CD14-positive monocyte (primary cell): ENCODE results near the gene SLC6A2. TPM values are rescaled to one million over a fixed set of nuclear protein-coding genes. Genes with fewer than 3 reads are reported as not detected.

Experiments used
- DNase-seq, 3 donors: peaks; one replicate each; pipeline ENCODE4 v3.0.0-alpha.2; 2011 to 2022
- H2AFZ ChIP-seq: 2 replicates; pipeline ENCODE4 v1.6.0; 2012; ENCODE audit warnings: mild to moderate bottlenecking, low read depth, low read length, inconsistent platforms; ENCODE audit not compliant: insufficient read depth, poor library complexity, severe bottlenecking
- H3K27ac ChIP-seq, 2 donors: 1 replicate in 1 of 2; 2 replicates in 1 of 2; pipeline ENCODE4 v1.5.1; 2012 to 2013; ENCODE audit warnings: low read length in 2 of 2, control low read depth in 1 of 2, inconsistent platforms in 1 of 2, low read depth in 1 of 2, mild to moderate bottlenecking in 1 of 2
- H3K27me3 ChIP-seq, 2 donors: one replicate each; pipeline versions ENCODE4 v1.6.0 to v1.6.1; 2011 to 2013; ENCODE audit warnings: low read length in 2 of 2; ENCODE audit not compliant: control insufficient read depth in 2 of 2, insufficient read depth in 2 of 2
- H3K36me3 ChIP-seq, 2 donors: replicated peaks in 1 of 2; 1 replicate in 1 of 2; 2 replicates in 1 of 2; pipeline versions ENCODE4 v1.5.1 to v1.6.1; 2012 to 2013; ENCODE audit warnings: low read length in 2 of 2, control low read depth in 1 of 2, inconsistent platforms in 1 of 2, mild to moderate bottlenecking in 1 of 2; ENCODE audit not compliant: insufficient read depth in 2 of 2, control insufficient read depth in 1 of 2
- H3K4me1 ChIP-seq, 2 donors: 1 replicate in 1 of 2; 2 replicates in 1 of 2; pipeline versions ENCODE4 v1.5.1 to v1.6.1; 2012 to 2013; ENCODE audit warnings: low read length in 2 of 2, control low read depth in 1 of 2, inconsistent platforms in 1 of 2, mild to moderate bottlenecking in 1 of 2, moderate library complexity in 1 of 2; ENCODE audit not compliant: insufficient read depth in 2 of 2, control insufficient read depth in 1 of 2
- H3K4me2 ChIP-seq: replicated peaks from 2 replicates; pipeline ENCODE3; 2012; ENCODE audit warnings: low read length, moderate library complexity, mild to moderate bottlenecking; ENCODE audit not compliant: poor library complexity, severe bottlenecking; ENCODE audit errors: extremely low read depth
- H3K4me3 ChIP-seq, 3 experiments: fragments of 200-600 bp in 1 of 3; sonication (generic) in 1 of 3; replicated peaks in 1 of 3; 1 replicate in 2 of 3; 2 replicates in 1 of 3; pipeline ENCODE4 v1.5.1; 2011 to 2013; ENCODE audit warnings: low read length in 3 of 3, mild to moderate bottlenecking in 3 of 3, control low read depth in 2 of 3, low read depth in 2 of 3, inconsistent platforms in 1 of 3, moderate library complexity in 1 of 3
- H3K79me2 ChIP-seq: 2 replicates; pipeline ENCODE4 v1.6.0; 2012; ENCODE audit warnings: mild to moderate bottlenecking, control low read depth, inconsistent platforms, low read length, moderate library complexity; ENCODE audit not compliant: insufficient read depth
- H3K9ac ChIP-seq: 2 replicates; pipeline ENCODE4 v1.6.0; 2017; ENCODE audit warnings: low read length, mild to moderate bottlenecking; ENCODE audit not compliant: insufficient read depth, poor library complexity, severe bottlenecking
- H3K9me3 ChIP-seq, 2 donors: replicated peaks in 1 of 2; 1 replicate in 1 of 2; 2 replicates in 1 of 2; pipeline versions ENCODE4 v1.5.1 to v1.6.1; 2012 to 2013; ENCODE audit warnings: low read length in 2 of 2, control low read depth in 1 of 2; ENCODE audit not compliant: control insufficient read depth in 1 of 2, insufficient read depth in 1 of 2
- H4K20me1 ChIP-seq: 2 replicates; pipeline ENCODE4 v1.6.0; 2012; ENCODE audit warnings: mild to moderate bottlenecking, low read length, control low read depth, moderate library complexity; ENCODE audit not compliant: insufficient read depth
- H3K27ac Mint-ChIP-seq, 7 donors: one replicate each; pipeline ENCODE4 v1.8.0; 2020; ENCODE audit warnings: mild to moderate bottlenecking in 7 of 7, mixed read lengths in 7 of 7, moderate library complexity in 6 of 7, inconsistent platforms in 2 of 7
- H3K27me3 Mint-ChIP-seq, 3 donors: one replicate each; pipeline ENCODE4 v1.8.0; 2021 to 2022; ENCODE audit warnings: low read depth in 3 of 3, mild to moderate bottlenecking in 3 of 3, mixed read lengths in 3 of 3, moderate library complexity in 3 of 3, inconsistent platforms in 1 of 3
- H3K36me3 Mint-ChIP-seq, 2 donors: one replicate each; pipeline ENCODE4 v1.8.0; 2020; ENCODE audit warnings: mixed read lengths in 2 of 2, inconsistent platforms in 1 of 2, mild to moderate bottlenecking in 1 of 2
- H3K4me1 Mint-ChIP-seq: one replicate; pipeline ENCODE4 v1.8.0; 2020; ENCODE audit warnings: mild to moderate bottlenecking, mixed read lengths
- H3K4me3 Mint-ChIP-seq, 2 donors: one replicate each; pipeline ENCODE4 v1.8.0; 2020; ENCODE audit warnings: mild to moderate bottlenecking in 2 of 2, mixed read lengths in 2 of 2, moderate library complexity in 1 of 2
- H3K9me3 Mint-ChIP-seq, 7 donors: one replicate each; pipeline ENCODE4 v1.8.0; 2020 to 2022; ENCODE audit warnings: mixed read lengths in 7 of 7, mild to moderate bottlenecking in 6 of 7, moderate library complexity in 6 of 7, inconsistent platforms in 2 of 7
- CTCF ChIP-seq: fragments of 200-600 bp; IDR thresholded peaks from one replicate; pipeline ENCODE4 v1.8.0; 2022; ENCODE audit warnings: antibody characterized with exemption, mild to moderate bottlenecking
- WGBS: methylation state at CpG from one replicate; pipeline ENCODE4 v1.1.5; 2013; ENCODE audit warnings: missing lambda C conversion rate; ENCODE audit not compliant: insufficient coverage; 5-methylcytosine and 5-hydroxymethylcytosine counted together
- intact Hi-C, 2 donors: fragments of 100-400 bp; cut with micrococcal nuclease; formaldehyde crosslinking; loops; one replicate each; pipeline versions ENCODE4 v1.15.0 to v1.15.1; 2023
- polyA minus RNA-seq: library from RNA; depleted of rRNA, polyadenylated mRNA; stranded (reverse); fragments of >200 nt; gene quantifications from 2 replicates; pipeline ENCODE4 v1.2.3, GENCODE V29; 2012
- polyA plus RNA-seq, 3 donors: library from polyadenylated mRNA; depleted of rRNA in 1 of 3; unstranded in 2 of 3; stranded (reverse) in 1 of 3; fragments of 300-500 nt in 2 of 3; fragments of >200 nt in 1 of 3; fragmentation: Illumina TruSeq in 2 of 3; gene quantifications; 1 replicate in 2 of 3; 2 replicates in 1 of 3; pipeline ENCODE4 v1.2.3, GENCODE V29; 2012 to 2021
- total RNA-seq, 12 experiments: library from RNA in 1 of 12; stranded (reverse) in 1 of 12; fragments of 120-200 nt in 1 of 12; gene quantifications; one replicate each; pipeline ENCODE4 v1.2.4 and lab custom pipeline; 2013 to 2026; ENCODE audit warnings: mixed read lengths in 6 of 12, inconsistent platforms in 1 of 12

Gene SLC6A2
- not detected for total RNA-seq (2013)
- polyA plus RNA-seq (not detected), polyA minus RNA-seq (not detected in 2 replicates), total RNA-seq (lab: John Stamatoyannopoulos, UW) (0 to 2.3 (median 0.04) reads per million in 11 experiments)

- Histone ChIP-seq H4K20me1 (no peaks in the 10 kb centered on the region), H3K9me3 (peaks cover 0 to 4% of the 10 kb centered on the region in 2 donors), H3K79me2 (no peaks in the 10 kb centered on the region), H3K27ac (no peak within 1 kb of the TSS), H3K27me3 (peaks cover 21 to 59% of the 10 kb centered on the region in 2 donors), H3K36me3 (no peaks in the 10 kb centered on the region), H2AFZ (no peak within 1 kb of the TSS), H3K9ac (no peak within 1 kb of the TSS), H3K4me2 (peak within 1 kb of the TSS; percentile 22), H3K4me1 (peaks cover 0 to 8% of the 10 kb centered on the region in 2 donors), H3K4me3 (no peak within 1 kb of the TSS)
- intact Hi-C loops, result no loop called here
- Mint-ChIP-seq H3K4me1 (peaks cover 4% of the 10 kb centered on the region), H3K27me3 (peaks cover 27 to 34% (median 32%) of the 10 kb centered on the region in 3 donors), H3K4me3 (peak within 1 kb of the TSS in 1 of 2 donors; percentile 75), H3K36me3 (no peaks in the 10 kb centered on the region), H3K27ac (no peak within 1 kb of the TSS), H3K9me3 (peaks cover 0 to 5% (median 0%) of the 10 kb centered on the region in 7 donors)
- DNase-seq, result no peak
- WGBS, result under 1% methylated on average over 63 of the region's 71 CpGs
- TF ChIP-seq CTCF, result no peak
Observed at GRCh38 chr16:55655897-55656681, at the start of gene SLC6A2. TSS of gene SLC6A2 (plus strand) at chr16:55655988. CDS start at chr16:55656695, 707 bp downstream.

DNA sequence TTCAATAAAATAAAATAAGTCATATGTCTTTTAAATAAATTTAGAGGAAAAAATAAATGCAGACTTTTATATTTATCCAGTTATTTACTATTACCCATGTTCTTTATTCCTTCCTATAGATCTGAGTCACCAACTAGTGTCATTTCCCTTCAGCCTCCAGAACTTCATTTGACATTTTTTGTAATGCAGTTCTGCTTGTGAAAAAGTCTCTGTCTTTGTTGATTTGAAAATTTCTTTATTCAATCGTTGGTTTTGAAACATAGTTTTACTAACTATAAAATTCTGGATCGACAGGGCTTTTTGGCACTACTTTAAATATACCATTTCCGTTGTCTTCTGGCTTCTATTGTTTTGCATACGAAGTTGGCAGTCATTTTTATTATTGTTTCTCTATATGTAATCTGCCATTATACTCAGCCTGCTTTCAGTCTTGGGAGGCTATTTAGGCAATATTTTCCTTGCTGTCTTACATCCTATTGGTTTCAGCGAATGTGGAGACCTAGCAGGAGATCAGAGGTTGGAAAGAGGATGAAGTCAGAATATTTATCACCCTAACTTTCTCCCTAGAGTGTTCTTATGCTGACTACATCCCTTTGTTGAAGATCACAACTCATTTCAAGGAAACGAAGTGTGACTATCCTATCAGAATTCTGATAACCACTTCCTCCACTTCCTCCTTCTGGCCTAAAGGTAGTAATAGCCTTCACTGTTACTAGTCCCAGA lies 42.0 kb upstream of the SLC6A2 start:
- no peak for TF ChIP-seq CTCF
- Mint-ChIP-seq H3K4me1 (no peaks in the 10 kb centered on the region), H3K9me3 (peaks cover 2 to 22% (median 12%) of the 10 kb centered on the region in 7 donors), H3K4me3 (no peak overlapping the region), H3K36me3 (no peaks in the 10 kb centered on the region), H3K27me3 (no peaks in the 10 kb centered on the region), H3K27ac (no peak overlapping the region)
- WGBS, result no CpG with 5 or more reads among the region's 6 CpGs
- intact Hi-C loops, result no loop called here
- H3K27me3 ChIP-seq, result no peaks in the 10 kb centered on the region
- H2AFZ ChIP-seq, result no peak overlapping the region
- DNase-seq, result no peak
- no peaks in the 10 kb centered on the region for H3K36me3 ChIP-seq
- no peak overlapping the region for H3K4me2 ChIP-seq
- H3K9me3 ChIP-seq, result peaks cover 0 to 6% of the 10 kb centered on the region in 2 donors
- no peaks in the 10 kb centered on the region for H3K4me1 ChIP-seq
- H3K4me3 ChIP-seq, result no peak overlapping the region
- H3K9ac ChIP-seq, result no peak overlapping the region
- H3K79me2 ChIP-seq, result no peaks in the 10 kb centered on the region
- H3K27ac ChIP-seq, result no peak overlapping the region
- no peaks in the 10 kb centered on the region for H4K20me1 ChIP-seq
